ENCODE results near the gene GRHPR. TPM values are rescaled to one million over a fixed set of nuclear protein-coding genes. Genes with fewer than 3 reads are reported as not detected.
A peak's percentile ranks its signal among the peaks of the same experiment; 100 is the strongest.

GRHPR gene
- total RNA-seq (ENCODE audit: unreplicated experiment), result 78.1 TPM
- long read RNA-seq, transcript GRHPR-201 (9 exons, 1,280 nt), result major isoform, 27 of 38 reads
- long read RNA-seq, partial matches to known transcripts, result 4 of 38 reads
- long read RNA-seq, other reads (novel, unspliced or antisense), result 2 of 38 reads

GRCh38 chr9:37422289-37423104 lies at the start of gene GRHPR:
TSS of gene GRHPR (plus strand) at chr9:37422696. CDS start at chr9:37422751, 55 bp downstream.
- Mint-ChIP-seq H3K4me1 (ENCODE audit: low read depth, unreplicated experiment) (peaks cover 8% of the 10 kb centered on the region), H3K4me3 (ENCODE audit: unreplicated experiment) (peak within 1 kb of the TSS; percentile 89), H3K27ac (ENCODE audit: unreplicated experiment) (peak within 1 kb of the TSS; percentile 82)

GRCh38 chr9:37372839-37373238 lies 49.7 kb upstream of the GRHPR start:
- TF ChIP-seq CTCF (IDR thresholded peaks at IDR 0.05; ENCODE audit: partially characterized antibody, unreplicated experiment), result no peak
- peaks cover 1% of the 10 kb centered on the region for H3K9me3 Mint-ChIP-seq (ENCODE audit: unreplicated experiment)
- peaks cover 3% of the 10 kb centered on the region for H3K4me1 Mint-ChIP-seq (ENCODE audit: low read depth, unreplicated experiment)
- no peak overlapping the region for H3K4me3 Mint-ChIP-seq (ENCODE audit: unreplicated experiment)
- H3K36me3 Mint-ChIP-seq (ENCODE audit: unreplicated experiment), result no peaks in the 10 kb centered on the region
- DNase-seq, result no peak
- H3K27me3 Mint-ChIP-seq (ENCODE audit: unreplicated experiment), result peaks cover 5% of the 10 kb centered on the region
- no peak overlapping the region for H3K27ac Mint-ChIP-seq (ENCODE audit: unreplicated experiment)

More at GRCh38 chr9:37422289-37423104, at the start of gene GRHPR:
- Mint-ChIP-seq H3K27me3 (ENCODE audit: unreplicated experiment) (peaks cover 2% of the 10 kb centered on the region), H3K36me3 (ENCODE audit: unreplicated experiment) (peaks cover 3% of the 10 kb centered on the region), H3K9me3 (ENCODE audit: unreplicated experiment) (peaks cover 3% of the 10 kb centered on the region)
- DNase-seq, result peak; percentile 85
- TF ChIP-seq CTCF (IDR thresholded peaks at IDR 0.05; ENCODE audit: partially characterized antibody, unreplicated experiment), result no peak

- no peak for TF ChIP-seq CTCF (IDR thresholded peaks at IDR 0.05; ENCODE audit: partially characterized antibody, unreplicated experiment)
- peak overlapping the region; percentile 15 for H3K4me3 Mint-ChIP-seq (ENCODE audit: unreplicated experiment)
- no peak for DNase-seq
- peaks cover 5% of the 10 kb centered on the region for H3K27me3 Mint-ChIP-seq (ENCODE audit: unreplicated experiment)
- H3K36me3 Mint-ChIP-seq (ENCODE audit: unreplicated experiment), result no peaks in the 10 kb centered on the region
- H3K27ac Mint-ChIP-seq (ENCODE audit: unreplicated experiment), result no peak overlapping the region
- peaks cover 3% of the 10 kb centered on the region for H3K4me1 Mint-ChIP-seq (ENCODE audit: low read depth, unreplicated experiment)
- peaks cover 1% of the 10 kb centered on the region for H3K9me3 Mint-ChIP-seq (ENCODE audit: unreplicated experiment)
Measured at GRCh38 chr9:37373621-37374020, 48.9 kb upstream of the GRHPR start.

- Mint-ChIP-seq H3K4me3 (ENCODE audit: unreplicated experiment) (no peak overlapping the region), H3K9me3 (ENCODE audit: unreplicated experiment) (peaks cover 1% of the 10 kb centered on the region), H3K27me3 (ENCODE audit: unreplicated experiment) (peaks cover 5% of the 10 kb centered on the region), H3K27ac (ENCODE audit: unreplicated experiment) (no peak overlapping the region), H3K4me1 (ENCODE audit: low read depth, unreplicated experiment) (peaks cover 6% of the 10 kb centered on the region), H3K36me3 (ENCODE audit: unreplicated experiment) (no peaks in the 10 kb centered on the region)
- no peak for TF ChIP-seq CTCF (IDR thresholded peaks at IDR 0.05; ENCODE audit: partially characterized antibody, unreplicated experiment)
- no peak for DNase-seq
Measured at GRCh38 chr9:37374892-37375291, 47.6 kb upstream of the GRHPR start.

Data from glutamatergic neuron (in vitro differentiated cells).